GM21576 (cell line): Measurements from ENCODE around the gene ATP8A2.

Experiments
- ATAC-seq: cut with Tn5 transposase; IDR thresholded peaks from one replicate; pipeline ENCODE4 v1.9.1; 2021; ENCODE audit warnings: mild to moderate bottlenecking, moderate library complexity; ENCODE audit not compliant: unreplicated experiment

The ATP8A2 gene

DNA sequence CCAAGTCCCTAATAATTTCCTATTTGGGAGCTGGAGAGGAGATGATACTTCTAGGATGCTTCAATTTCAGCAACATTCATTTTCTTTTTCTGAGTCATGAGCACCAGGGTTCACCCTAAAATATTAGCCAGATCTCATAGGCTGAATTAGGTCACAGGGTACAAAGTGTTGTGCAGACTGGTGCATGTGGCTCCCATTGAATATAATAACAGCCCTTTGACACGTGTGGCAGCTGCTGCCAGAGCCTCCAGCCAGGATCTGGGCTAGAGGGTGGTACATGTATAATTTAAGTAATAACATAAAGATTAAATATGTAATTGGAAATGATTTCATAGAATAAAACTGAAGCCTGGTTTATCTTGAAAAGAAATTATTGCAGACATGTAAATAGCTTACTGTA, 244.9 kb downstream of the ATP8A2 start:
- no peak for ATAC-seq

DNA sequence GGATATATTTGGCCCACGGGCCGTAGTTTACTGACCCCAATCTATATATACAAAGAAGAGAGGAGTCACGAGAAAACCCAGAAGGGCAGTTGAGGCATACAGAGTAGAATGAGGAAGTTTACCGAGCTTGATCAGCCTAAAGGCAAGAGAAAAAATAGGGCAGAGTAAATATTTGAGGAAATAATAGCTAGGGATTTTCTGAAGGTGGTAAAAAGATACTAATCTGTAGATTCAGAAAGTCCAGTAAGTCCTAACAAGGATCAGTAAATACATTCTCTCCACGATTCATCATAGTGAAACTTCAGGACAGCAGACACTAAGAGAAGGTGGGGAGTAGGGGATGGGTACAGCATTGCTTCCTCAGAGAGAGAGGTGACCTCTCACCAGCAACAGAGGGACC, 248.1 kb downstream of the ATP8A2 start:
- no peak for ATAC-seq

- ATAC-seq: no peak
Observed at GRCh38 chr13:25625414-25625813, 253.6 kb downstream of the ATP8A2 start.

DNA sequence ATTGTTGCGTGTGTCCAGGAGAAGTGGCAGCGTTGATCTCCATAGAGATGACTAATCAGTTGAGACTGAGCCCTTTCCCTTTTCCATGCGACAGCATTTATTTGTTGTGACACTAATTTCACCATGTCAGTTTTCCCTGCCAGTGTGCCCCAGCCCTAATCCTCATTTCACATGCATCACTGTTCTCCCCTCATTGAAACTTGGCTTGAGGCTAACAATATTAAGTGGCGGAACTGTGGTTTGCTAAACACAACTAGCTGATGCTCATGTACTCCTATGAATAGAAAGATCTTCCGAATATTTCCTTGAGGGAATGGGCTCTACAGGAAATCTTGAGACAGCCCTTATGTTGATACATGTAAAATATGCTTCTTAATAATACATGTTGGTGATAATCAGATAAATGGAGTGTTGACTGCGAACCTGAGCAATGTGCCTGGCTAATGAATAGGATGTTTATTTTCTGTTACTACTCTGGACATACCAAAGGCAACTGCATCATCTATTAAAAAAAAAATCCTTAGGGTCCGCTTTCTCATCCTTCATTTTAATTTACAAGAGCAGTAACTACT, 258.6 kb downstream of the ATP8A2 start:
- ATAC-seq: no peak

DNA sequence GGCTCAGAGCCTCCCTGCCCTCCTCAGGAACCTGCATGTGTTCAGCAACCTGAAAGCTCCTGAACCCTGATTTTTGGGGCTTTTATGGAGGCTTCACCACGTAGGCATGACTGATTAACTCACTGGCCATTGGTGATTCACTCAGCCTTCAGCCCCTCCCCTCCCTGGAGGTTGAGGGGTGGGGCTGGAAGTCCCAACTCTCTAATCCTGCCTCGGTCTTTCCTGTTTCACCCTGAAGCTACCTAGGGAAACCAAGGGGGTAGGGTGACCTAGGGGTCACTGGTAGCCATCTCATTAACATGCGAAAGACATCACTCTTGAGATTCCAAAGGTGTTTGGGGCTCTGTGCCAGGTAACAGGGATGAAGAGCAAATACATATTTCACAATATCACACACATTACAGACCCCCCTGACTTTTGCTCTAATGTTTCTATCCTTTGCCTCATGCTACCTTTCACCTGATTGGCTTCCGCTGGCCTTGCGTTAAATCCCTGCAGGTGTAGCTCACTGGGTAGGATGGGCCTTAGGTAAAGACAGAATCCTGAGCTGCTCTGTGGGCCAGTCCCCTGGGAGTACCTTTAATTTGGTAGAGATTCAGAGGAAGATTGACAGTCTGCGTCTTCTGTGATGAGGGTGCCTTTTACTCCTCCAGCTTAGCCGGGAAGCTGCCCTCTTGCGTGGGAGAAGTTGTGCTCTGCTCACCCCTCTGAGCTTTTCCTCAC, 260.6 kb downstream of the ATP8A2 start:
- ATAC-seq: no peak

DNA sequence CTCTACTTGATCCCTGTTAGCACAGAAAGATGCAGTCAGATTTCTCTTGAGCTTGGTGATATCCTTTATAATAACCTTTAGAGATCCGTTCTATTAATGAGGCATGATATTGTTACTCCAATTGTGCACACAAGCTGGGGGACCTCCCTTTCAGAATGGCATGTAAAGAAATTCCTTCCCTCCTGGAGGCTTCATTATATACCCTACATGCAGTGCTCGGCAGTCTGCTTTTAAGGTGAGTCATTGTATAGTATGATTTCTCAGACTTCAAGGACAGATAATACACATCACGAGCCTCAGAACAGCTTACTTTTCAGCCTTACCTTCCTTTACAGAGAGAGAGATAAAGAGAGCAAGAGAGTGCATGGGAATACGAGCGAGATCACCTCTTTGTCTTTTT, 261.3 kb downstream of the ATP8A2 start:
- ATAC-seq: no peak

DNA sequence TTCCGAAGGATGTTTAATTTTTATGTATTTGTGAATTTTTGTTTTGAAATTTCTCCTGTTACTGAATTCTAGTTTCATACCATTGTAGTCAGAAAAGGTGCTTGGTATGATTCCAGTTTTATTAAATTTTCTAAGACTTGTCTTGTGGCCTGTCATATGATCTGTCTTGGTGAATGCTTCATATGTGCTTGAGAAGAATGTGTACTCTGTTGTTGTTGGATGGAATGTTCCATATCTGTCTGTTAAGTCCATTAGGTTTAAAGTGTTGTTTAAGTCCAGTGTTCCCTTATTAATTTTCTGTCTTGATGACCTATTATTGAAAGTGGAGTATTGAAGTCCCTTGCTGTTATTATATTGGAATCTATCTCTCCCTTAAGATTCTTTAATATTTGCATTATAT, 273.9 kb downstream of the ATP8A2 start:
- no peak for ATAC-seq

DNA sequence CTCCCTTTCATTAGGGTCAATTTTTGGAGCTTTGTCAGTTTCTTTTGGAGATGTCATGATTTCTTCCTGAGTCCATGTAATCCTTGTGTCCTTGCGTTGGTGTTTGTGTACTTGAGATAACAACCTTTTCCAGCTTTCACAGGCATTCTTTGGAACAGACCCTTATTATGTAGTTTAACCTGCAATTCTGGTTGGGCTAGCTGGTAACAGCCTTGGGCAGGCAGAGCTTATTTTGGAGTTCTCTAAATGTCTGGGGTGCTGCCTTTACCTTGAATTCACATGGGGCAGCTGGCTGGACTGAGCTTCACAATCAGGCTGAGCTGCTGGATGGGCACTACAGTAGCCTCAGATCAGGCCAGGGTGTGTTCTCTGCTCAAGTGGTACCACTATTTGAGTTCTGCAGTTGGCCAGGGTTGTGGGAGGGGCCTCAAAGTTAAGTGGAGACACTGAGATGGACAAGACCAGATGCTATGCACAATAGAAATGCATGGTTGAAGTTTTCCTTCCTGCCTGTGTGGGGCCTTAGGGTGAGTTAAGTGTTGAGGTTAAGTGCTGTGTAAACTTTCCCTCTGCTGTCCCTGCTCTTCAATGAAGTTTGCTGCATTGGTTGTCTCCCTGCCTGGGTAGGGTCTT, 277.3 kb downstream of the ATP8A2 start:
- no peak for ATAC-seq

GRCh38 chr13:25652764-25653163, 281.0 kb downstream of the ATP8A2 start:
- ATAC-seq: no peak

- ATAC-seq: no peak
Observed at GRCh38 chr13:25654322-25654721, 282.5 kb downstream of the ATP8A2 start.

DNA sequence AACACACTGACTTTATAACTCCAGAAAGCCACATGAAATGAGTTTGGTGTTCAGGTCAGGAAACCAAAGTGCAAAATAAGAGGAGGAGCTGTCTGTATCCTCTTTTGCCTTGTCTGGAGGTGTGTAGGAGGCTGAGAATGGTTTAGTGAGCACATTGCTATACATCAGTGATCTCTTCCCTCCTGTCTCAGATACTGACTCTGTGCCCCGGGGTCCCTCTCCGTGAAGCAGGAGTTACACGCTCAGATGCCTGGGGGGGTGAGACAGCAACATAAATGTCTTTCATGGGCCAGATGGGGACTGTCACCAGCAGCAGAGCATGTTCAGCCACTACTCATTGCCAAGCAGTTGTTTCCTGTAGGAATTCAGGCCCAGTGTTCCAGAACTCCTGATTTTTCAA, 285.4 kb downstream of the ATP8A2 start:
- no peak for ATAC-seq

DNA sequence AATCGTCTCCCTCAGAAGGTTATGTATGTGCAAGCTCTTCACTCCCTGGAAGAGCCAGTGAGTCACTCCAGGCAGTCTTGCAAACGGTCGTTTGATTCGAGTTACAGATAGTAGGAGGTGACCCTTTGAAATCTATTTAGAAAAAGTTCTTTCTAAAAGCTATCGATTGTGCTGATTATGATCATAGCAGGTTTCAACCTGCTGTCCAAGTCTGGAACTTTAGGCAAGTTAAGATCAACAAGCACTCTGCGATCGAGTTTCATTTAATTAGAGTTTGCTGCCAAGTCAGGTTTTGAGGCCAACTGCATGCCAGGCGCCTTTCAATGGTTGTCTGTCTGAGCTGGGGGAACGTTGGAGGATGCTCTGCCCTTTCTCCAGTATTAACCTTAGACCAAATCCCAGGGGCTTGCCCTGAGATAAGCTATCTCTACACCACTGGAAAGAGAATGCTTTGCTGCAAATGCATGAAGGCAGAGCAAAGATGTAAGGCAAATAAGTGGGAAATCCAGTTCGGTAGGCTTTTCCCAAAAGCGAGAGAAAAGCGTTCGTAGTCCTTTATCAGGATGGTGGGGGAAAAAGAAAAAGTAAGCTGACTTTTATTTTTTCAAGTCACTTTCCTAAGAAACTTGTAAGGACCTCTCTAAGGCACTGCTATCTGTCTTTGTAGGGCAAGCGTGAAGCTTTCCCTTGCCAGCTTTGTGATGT, 287.5 kb downstream of the ATP8A2 start:
- no peak for ATAC-seq

DNA sequence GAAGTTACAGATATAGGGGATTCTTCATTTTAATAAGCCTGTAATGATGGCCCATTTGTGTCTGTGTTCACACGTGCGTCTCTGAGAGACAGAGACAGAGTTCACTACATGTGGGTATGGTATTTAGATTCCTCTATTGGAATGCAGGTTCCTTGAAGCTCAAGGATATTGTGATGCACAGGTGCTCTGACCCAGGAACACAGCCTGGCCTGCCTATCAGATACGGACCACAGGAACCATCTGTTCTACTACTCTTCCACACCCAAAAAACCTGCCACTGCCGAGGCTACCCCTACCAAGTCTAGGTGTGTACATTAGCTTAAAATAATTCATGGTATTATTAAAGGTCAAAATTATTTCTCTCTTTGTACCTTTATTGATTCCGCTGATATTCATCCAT, 289.2 kb downstream of the ATP8A2 start:
- ATAC-seq: no peak

GRCh38 chr13:25662516-25662915, 290.7 kb downstream of the ATP8A2 start:
- no peak for ATAC-seq

DNA sequence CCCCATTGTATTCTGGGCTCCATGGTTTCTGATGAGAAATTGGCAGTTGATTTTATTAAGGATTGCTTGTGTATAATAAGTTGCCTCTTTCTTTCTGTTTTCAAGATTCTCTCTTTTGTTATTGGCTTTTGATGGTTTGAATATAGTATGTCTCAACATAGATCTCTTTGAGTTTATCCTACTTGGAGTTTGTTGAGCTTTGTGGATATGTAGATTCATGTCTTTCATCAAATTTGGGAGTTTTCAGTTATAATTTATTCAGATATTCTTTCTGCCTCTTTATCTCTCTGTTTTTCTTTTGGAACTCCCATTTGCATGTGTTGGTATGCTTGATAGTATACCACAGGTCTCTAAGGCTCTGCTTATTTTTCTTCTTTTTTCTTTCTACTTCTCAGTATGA, 296.6 kb downstream of the ATP8A2 start:
- ATAC-seq: no peak

- no peak for ATAC-seq
Observed at GRCh38 chr13:25673711-25674110, 301.9 kb downstream of the ATP8A2 start.

- ATAC-seq: no peak
Observed at GRCh38 chr13:25674371-25674770, 302.6 kb downstream of the ATP8A2 start.

DNA sequence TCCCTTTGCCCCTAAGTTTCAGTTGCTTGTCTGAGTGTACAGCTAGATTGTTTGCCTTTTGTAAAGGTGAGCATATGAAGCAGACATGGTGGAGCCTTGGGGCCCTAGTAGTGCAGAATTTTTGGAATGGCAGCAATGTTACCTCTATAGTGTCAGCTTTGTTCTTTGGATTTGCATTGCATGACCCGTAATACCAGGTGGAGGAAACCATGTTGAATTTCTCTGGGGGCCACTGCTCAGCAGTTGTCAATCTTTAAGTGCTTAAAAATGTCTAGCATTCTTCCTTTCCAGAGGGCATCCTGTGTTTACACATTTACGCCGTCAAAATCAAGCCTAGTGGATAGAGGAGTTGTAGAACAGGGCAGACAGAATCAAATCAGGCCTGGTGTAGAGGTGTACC, 303.3 kb downstream of the ATP8A2 start:
- no peak for ATAC-seq

GRCh38 chr13:25677956-25678355, 306.2 kb downstream of the ATP8A2 start:
- no peak for ATAC-seq

DNA sequence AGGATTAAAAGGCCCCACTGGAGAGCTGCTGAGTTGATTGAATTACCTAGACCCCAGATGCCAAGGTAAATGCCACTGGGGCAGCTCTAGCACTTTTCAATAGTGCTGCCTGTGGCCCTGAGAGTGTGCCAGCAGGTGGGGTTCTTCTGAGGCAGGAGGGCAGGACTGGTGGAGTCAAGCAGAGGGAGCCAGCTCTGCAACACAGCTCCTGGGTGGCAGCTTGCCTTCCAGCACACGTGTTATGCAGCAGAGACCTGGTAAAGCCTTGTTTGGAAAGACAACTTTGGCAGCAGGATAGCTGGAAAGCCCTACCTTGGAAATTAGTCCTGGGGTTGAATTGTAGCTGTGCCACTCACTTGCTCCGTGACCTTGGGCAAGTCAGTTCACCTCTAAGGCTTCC, 306.6 kb downstream of the ATP8A2 start:
- no peak for ATAC-seq

- ATAC-seq: no peak
Observed at GRCh38 chr13:25679159-25679558, 307.4 kb downstream of the ATP8A2 start.

- no peak for ATAC-seq
Observed at GRCh38 chr13:25679936-25680335, 308.2 kb downstream of the ATP8A2 start.
